OCI-LY7 (cell line): ENCODE results near the gene FAR1. TPM values are rescaled to one million over a fixed set of nuclear protein-coding genes. Genes with fewer than 3 reads are reported as not detected.
"Not testable (repeated sequence)": the region's sequence is repeated elsewhere in the genome, so short reads cannot be mapped to it uniquely, and the experiment has no call there.

Experiments
- BruUV-seq: library from RNA; stranded (reverse); fragments of 400-500 nt; replicated peaks from 2 replicates; lab custom pipeline; 2021; lab: Mats Ljungman, UMichigan
- CTCF ChIA-PET: fragments of 300-600 bp; sonication (Branson Sonifier 250); formaldehyde crosslinking; loops from one replicate; lab custom pipeline; 2022; ENCODE audit warnings: antibody characterized with exemption; ENCODE audit not compliant: unreplicated experiment; lab: Charles Lee
- POLR2A ChIA-PET: fragments of 300-600 bp; sonication (Branson Sonifier 250); formaldehyde crosslinking; loops from one replicate; lab custom pipeline; 2022; ENCODE audit warnings: antibody characterized with exemption; lab: Charles Lee
- DNase-seq: peaks from one replicate; pipeline ENCODE4 v3.0.0-alpha.2; 2015; ENCODE audit warnings: low spot score
- H2AFZ ChIP-seq: fragments of 200-600 bp; sonication (generic), shearing (Covaris generic); 2 replicates; pipeline ENCODE4 v1.6.1; 2014; ENCODE audit warnings: mild to moderate bottlenecking, antibody characterized with exemption, low read length, moderate library complexity
- H3K27ac ChIP-seq: fragments of 200-600 bp; sonication (generic); 2 replicates; pipeline ENCODE4 v1.5.1; 2014; ENCODE audit warnings: mixed run types, low read depth, mild to moderate bottlenecking, moderate library complexity, low read length, inconsistent platforms; ENCODE audit not compliant: poor library complexity, severe bottlenecking
- H3K36me3 ChIP-seq: fragments of 200-600 bp; sonication (generic); 2 replicates; pipeline ENCODE4 v1.6.1; 2014; ENCODE audit warnings: mild to moderate bottlenecking, antibody characterized with exemption, low read length, moderate library complexity, mixed read lengths; ENCODE audit not compliant: insufficient read depth
- H3K4me1 ChIP-seq: fragments of 200-600 bp; sonication (generic); 2 replicates; pipeline ENCODE4 v1.5.1; 2014; ENCODE audit warnings: mild to moderate bottlenecking, low read length; ENCODE audit not compliant: insufficient read depth, poor library complexity, severe bottlenecking
- H3K4me2 ChIP-seq: fragments of 200-600 bp; sonication (generic); 2 replicates; pipeline ENCODE4 v1.6.1; 2014; ENCODE audit warnings: mild to moderate bottlenecking, low read length
- H3K4me3 ChIP-seq: fragments of 200-600 bp; sonication (generic); 2 replicates; pipeline ENCODE4 v1.5.1; 2014; ENCODE audit warnings: mild to moderate bottlenecking, low read depth, low read length; ENCODE audit not compliant: poor library complexity, severe bottlenecking
- H3K79me2 ChIP-seq: fragments of 200-600 bp; sonication (generic); 2 replicates; pipeline ENCODE4 v1.6.1; 2016; ENCODE audit warnings: low read depth, mild to moderate bottlenecking, low read length, moderate library complexity, mixed read lengths; ENCODE audit not compliant: insufficient read depth
- H3K9me2 ChIP-seq: fragments of 200-600 bp; sonication (generic); 2 replicates; pipeline ENCODE4 v1.6.1; 2016; ENCODE audit warnings: mild to moderate bottlenecking, low read length, mixed read lengths; ENCODE audit not compliant: insufficient read depth
- H3K9me3 ChIP-seq: fragments of 200-600 bp; sonication (generic); 2 replicates; pipeline ENCODE4 v1.6.1; 2014; ENCODE audit warnings: mild to moderate bottlenecking, mixed run types, low read length, mixed read lengths
- H4K20me1 ChIP-seq: fragments of 200-600 bp; sonication (generic); 2 replicates; pipeline ENCODE4 v1.6.1; 2014; ENCODE audit warnings: mild to moderate bottlenecking, antibody characterized with exemption, low read length, moderate library complexity, mixed read lengths; ENCODE audit not compliant: insufficient read depth
- CTCF ChIP-seq: fragments of 200-600 bp; sonication (generic); conservative IDR thresholded peaks from 2 replicates; pipeline ENCODE4 v1.5.1; 2014; ENCODE audit warnings: mild to moderate bottlenecking, antibody characterized with exemption, low read length, moderate library complexity, mixed read lengths
- EZH2phosphoT487 ChIP-seq: fragments of 200-600 bp; sonication (generic); IDR thresholded peaks from 2 replicates; pipeline ENCODE4 v1.6.1; 2018; ENCODE audit warnings: low read depth, borderline replicate concordance, mild to moderate bottlenecking, mixed run types, antibody characterized with exemption, low read length, moderate library complexity, mixed read lengths
- intact Hi-C: fragments of 100-400 bp; cut with micrococcal nuclease; formaldehyde crosslinking; loops from one replicate; pipeline ENCODE4 v1.10.0; 2022; ENCODE audit not compliant: unreplicated experiment
- total RNA-seq, 2 experiments: library from RNA; depleted of rRNA in 1 of 2; stranded (reverse); fragments of >200 nt in 1 of 2; shearing (Covaris generic) in 1 of 2; gene quantifications; 2 replicates each; pipeline ENCODE4 v1.2.3, GENCODE V29; 2014 to 2022

The FAR1 gene
- total RNA-seq, 2 experiments from 2014 or later, result 52.1 to 87.7 TPM

- CTCF ChIA-PET, result no interaction called here
- H3K9me2 ChIP-seq, result no peaks in the 10 kb centered on the region
- H3K4me2 ChIP-seq, result no peak overlapping the region
- DNase-seq, result no peak
- H3K4me3 ChIP-seq, result no peak overlapping the region
- BruUV-seq, result no TSS peak
- H4K20me1 ChIP-seq, result no peaks in the 10 kb centered on the region
- no peaks in the 10 kb centered on the region for H3K4me1 ChIP-seq
- no peak overlapping the region for H2AFZ ChIP-seq
- H3K9me3 ChIP-seq, result no peaks in the 10 kb centered on the region
- intact Hi-C loops, result no loop called here
- no peak overlapping the region for H3K27ac ChIP-seq
- TF ChIP-seq EZH2phosphoT487, result no peak
- no peak for TF ChIP-seq CTCF
- POLR2A ChIA-PET, result no interaction called here
- no peaks in the 10 kb centered on the region for H3K36me3 ChIP-seq
- H3K79me2 ChIP-seq, result no peaks in the 10 kb centered on the region
Measured at GRCh38 chr11:13644997-13645687, 23.3 kb upstream of the FAR1 start.

- no peaks in the 10 kb centered on the region for H3K9me2 ChIP-seq
- no peak overlapping the region for H2AFZ ChIP-seq
- H3K4me1 ChIP-seq, result no peaks in the 10 kb centered on the region
- no peak overlapping the region for H3K27ac ChIP-seq
- ChIA-PET POLR2A (no interaction called here), CTCF (no interaction called here)
- no peak for DNase-seq
- H3K4me2 ChIP-seq, result no peak overlapping the region
- no peaks in the 10 kb centered on the region for H3K9me3 ChIP-seq
- BruUV-seq, result no TSS peak
- H3K79me2 ChIP-seq, result no peaks in the 10 kb centered on the region
- intact Hi-C loops, result no loop called here
- H3K4me3 ChIP-seq, result no peak overlapping the region
- no peak for TF ChIP-seq EZH2phosphoT487
- TF ChIP-seq CTCF, result no peak
- H3K36me3 ChIP-seq, result no peaks in the 10 kb centered on the region
- H4K20me1 ChIP-seq, result no peaks in the 10 kb centered on the region
Measured at GRCh38 chr11:13647391-13647790, 21.1 kb upstream of the FAR1 start.

GRCh38 chr11:13649619-13650018 lies 18.8 kb upstream of the FAR1 start:
- H3K79me2 ChIP-seq, result no peaks in the 10 kb centered on the region
- H3K36me3 ChIP-seq, result no peaks in the 10 kb centered on the region
- BruUV-seq, result no TSS peak

GRCh38 chr11:13651515-13651914 lies 17.0 kb upstream of the FAR1 start:
- not testable (repeated sequence) for BruUV-seq

More at GRCh38 chr11:13649619-13650018, 18.8 kb upstream of the FAR1 start:
- H3K4me1 ChIP-seq, result no peaks in the 10 kb centered on the region
- intact Hi-C loops, result no loop called here
- no peaks in the 10 kb centered on the region for H3K9me2 ChIP-seq
- no peaks in the 10 kb centered on the region for H3K9me3 ChIP-seq
- POLR2A ChIA-PET, result no interaction called here
- H3K4me2 ChIP-seq, result no peak overlapping the region
- CTCF ChIA-PET, result no interaction called here
- no peak overlapping the region for H2AFZ ChIP-seq
- no peak overlapping the region for H3K4me3 ChIP-seq
- TF ChIP-seq CTCF, result no peak
- no peak for TF ChIP-seq EZH2phosphoT487
- DNase-seq, result no peak
- H4K20me1 ChIP-seq, result no peaks in the 10 kb centered on the region
- H3K27ac ChIP-seq, result no peak overlapping the region

More at GRCh38 chr11:13651515-13651914, 17.0 kb upstream of the FAR1 start:
- H3K4me1 ChIP-seq, H4K20me1 ChIP-seq, H3K36me3 ChIP-seq, intact Hi-C loops, H3K4me2 ChIP-seq, H3K9me2 ChIP-seq, H3K9me3 ChIP-seq, CTCF ChIA-PET, H3K27ac ChIP-seq, H2AFZ ChIP-seq, H3K79me2 ChIP-seq, H3K4me3 ChIP-seq, DNase-seq, POLR2A ChIA-PET: not testable (repeated sequence)
